Endothelial cell of umbilical vein (primary cell): ENCODE results near the gene SRGAP3. TPM values are rescaled to one million over a fixed set of nuclear protein-coding genes. Genes with fewer than 3 reads are reported as not detected.

Source experiments
- BruUV-seq: library from RNA; stranded (reverse); fragments of 400-500 nt; replicated peaks from 2 replicates; lab custom pipeline; 2021; lab: Mats Ljungman, UMichigan
- CTCF ChIA-PET: fragments of 300-600, 350-600 bp; sonication (Branson Sonifier 250); formaldehyde crosslinking; loops from one replicate; lab custom pipeline; 2021; ENCODE audit warnings: antibody characterized with exemption, inconsistent platforms; lab: Charles Lee
- POLR2A ChIA-PET: fragments of 300-600, 350-600 bp; sonication (Branson Sonifier 250); formaldehyde crosslinking; loops from one replicate; lab custom pipeline; 2021; ENCODE audit warnings: antibody characterized with exemption, inconsistent platforms; lab: Charles Lee
- DNase-seq: peaks from one replicate; pipeline ENCODE4 v3.0.0-alpha.2; 2011; ENCODE audit warnings: low read depth, low spot score
- FAIRE-seq: peaks from 2 replicates; lab custom pipeline; 2011; peaks lifted over from hg19 to GRCh38; lab: Jason Lieb, UNC
- H2AFZ ChIP-seq: 2 replicates; pipeline ENCODE4 v1.6.0; 2012; ENCODE audit warnings: low read depth, low read length, control low read depth, inconsistent platforms
- H3K27ac ChIP-seq: 2 replicates; pipeline ENCODE4 v1.5.1; 2011; ENCODE audit warnings: low read depth, mild to moderate bottlenecking, control low read depth, low read length, moderate library complexity; ENCODE audit not compliant: insufficient read depth
- H3K27me3 ChIP-seq, 2 experiments: 2 replicates each; pipeline versions ENCODE4 v1.6.0 to v1.6.1; 2011; ENCODE audit warnings: low read length in 2 of 2, mixed read lengths in 1 of 2; ENCODE audit not compliant: control insufficient read depth in 2 of 2, insufficient read depth in 2 of 2
- H3K36me3 ChIP-seq, 2 experiments: 2 replicates in 1 of 2; 3 replicates in 1 of 2; pipeline ENCODE4 v1.5.1; 2011; ENCODE audit warnings: low read length in 2 of 2, mild to moderate bottlenecking in 1 of 2, moderate library complexity in 1 of 2; ENCODE audit not compliant: control insufficient read depth in 2 of 2, insufficient read depth in 2 of 2; ENCODE audit errors: extremely low read depth in 1 of 2
- H3K4me1 ChIP-seq: 3 replicates; pipeline ENCODE4 v1.5.1; 2011; ENCODE audit warnings: mild to moderate bottlenecking, low read length; ENCODE audit not compliant: control insufficient read depth, insufficient read depth; ENCODE audit errors: extremely low read depth
- H3K4me2 ChIP-seq: 2 replicates; pipeline ENCODE4 v1.6.1; 2011; ENCODE audit warnings: low read length, control low read depth, mixed read lengths; ENCODE audit not compliant: insufficient read depth
- H3K4me3 ChIP-seq, 3 experiments: fragments of 200-600 bp in 1 of 3; sonication (generic), shearing (Covaris generic) in 1 of 3; replicated peaks in 1 of 3; 2 replicates each; pipeline ENCODE4 v1.5.1; 2011 to 2016; ENCODE audit warnings: control low read depth in 3 of 3, low read length in 3 of 3, mild to moderate bottlenecking in 2 of 3, inconsistent platforms in 1 of 3, low read depth in 1 of 3, moderate library complexity in 1 of 3; ENCODE audit not compliant: insufficient read depth in 1 of 3
- H3K79me2 ChIP-seq: 2 replicates; pipeline ENCODE4 v1.6.0; 2012; ENCODE audit warnings: low read length, inconsistent platforms; ENCODE audit not compliant: control insufficient read depth, insufficient read depth
- H3K9ac ChIP-seq: replicated peaks from 2 replicates; pipeline ENCODE3; 2011; ENCODE audit warnings: low read length, control low read depth; ENCODE audit not compliant: insufficient read depth; ENCODE audit errors: extremely low read depth
- H3K9me1 ChIP-seq: replicated peaks from 3 replicates; pipeline ENCODE4 v1.6.0; 2011; ENCODE audit warnings: mild to moderate bottlenecking, low read length; ENCODE audit not compliant: control insufficient read depth, insufficient read depth; ENCODE audit errors: extremely low read depth
- H3K9me3 ChIP-seq: replicated peaks from 2 replicates; pipeline ENCODE4 v1.5.1; 2012; ENCODE audit warnings: low read length, inconsistent platforms; ENCODE audit not compliant: control insufficient read depth, insufficient read depth
- H4K20me1 ChIP-seq: replicated peaks from 2 replicates; pipeline ENCODE3; 2011; ENCODE audit warnings: mild to moderate bottlenecking, low read length; ENCODE audit not compliant: control insufficient read depth, insufficient read depth; ENCODE audit errors: extremely low read depth
- CTCF ChIP-seq, 2 donors: IDR thresholded peaks; 1 replicate in 1 of 2; 2 replicates in 1 of 2; pipeline ENCODE4 v1.5.1; 2011; ENCODE audit warnings: low read length in 2 of 2, mild to moderate bottlenecking in 2 of 2, moderate library complexity in 2 of 2, control low read depth in 1 of 2, inconsistent platforms in 1 of 2, low read depth in 1 of 2; ENCODE audit not compliant: insufficient read depth in 1 of 2; ENCODE audit errors: extremely low read depth in 1 of 2
- FOS ChIP-seq: IDR thresholded peaks from 2 replicates; pipeline ENCODE4 v1.6.1; 2011; ENCODE audit warnings: mild to moderate bottlenecking, low read length, moderate library complexity, borderline replicate concordance; ENCODE audit not compliant: insufficient read depth
- GATA2 ChIP-seq: IDR thresholded peaks from 2 replicates; pipeline ENCODE4 v1.7.0; 2011; ENCODE audit warnings: low read depth, mild to moderate bottlenecking, moderate library complexity, mixed read lengths, low read length; ENCODE audit not compliant: insufficient read length, insufficient read depth
- MYC ChIP-seq: IDR thresholded peaks from one replicate; pipeline ENCODE4 v1.6.1; 2011; ENCODE audit warnings: mild to moderate bottlenecking, low read depth, low read length
- POLR2AphosphoS5 ChIP-seq: IDR thresholded peaks from 2 replicates; pipeline ENCODE4 v1.6.1; 2012; ENCODE audit warnings: low read depth, mild to moderate bottlenecking, control low read depth, low read length, moderate library complexity; ENCODE audit not compliant: insufficient read depth
- dilution Hi-C: fragments of 300-500 bp; cut with MboI; formaldehyde crosslinking; loops from one replicate; pipeline ENCODE4 v1.15.0; 2019; ENCODE audit warnings: low sequenced_read_pairs; ENCODE audit not compliant: extremely low pct_ligation_motif_present
- intact Hi-C: fragments of 100-400 bp; cut with micrococcal nuclease; formaldehyde crosslinking; loops from one replicate; pipeline ENCODE4 v1.10.0; 2022
- polyA plus RNA-seq, 4 experiments: library from polyadenylated mRNA; depleted of rRNA in 3 of 4; stranded (reverse) in 3 of 4; unstranded in 1 of 4; fragments of >200 nt; gene quantifications; 2 replicates each; pipeline versions ENCODE4 v1.2.1 to v1.2.3, GENCODE V29; 2011 to 2012; ENCODE audit warnings: missing spikeins in 1 of 4
- total RNA-seq: library from RNA; stranded (reverse); gene quantifications from 2 replicates; pipeline ENCODE4 v1.2.3, GENCODE V29; 2021

Gene SRGAP3
- total and polyA plus RNA-seq, 2 donors (not counting 3 experiments of a cell fraction or from before 2014, with no cell fraction given), result 0.06 TPM; not detected in 1

- dilution Hi-C loops, result no loop called here
- Histone ChIP-seq H3K4me1 (no peaks in the 10 kb centered on the region), H3K36me3 (no peaks in the 10 kb centered on the region), H3K9me3 (no peaks in the 10 kb centered on the region), H3K9me1 (no peaks in the 10 kb centered on the region), H4K20me1 (no peaks in the 10 kb centered on the region), H3K4me2 (no peak overlapping the region), H3K79me2 (no peaks in the 10 kb centered on the region), H2AFZ (no peak overlapping the region), H3K27ac (no peak overlapping the region), H3K27me3 (peaks cover 3 to 15% of the 10 kb centered on the region in 2 experiments), H3K9ac (no peak overlapping the region), H3K4me3 (no peak overlapping the region)
- DNase-seq (no peak), FAIRE-seq (no peak)
- TF ChIP-seq GATA2 (no peak), POLR2AphosphoS5 (no peak), MYC (no peak), CTCF (IDR thresholded peaks at IDR 0.05; ENCODE audit: extremely low read depth in 1 of 2, insufficient read depth in 1 of 2, low read depth in 1 of 2, low read length in 2 of 2) (no peak), FOS (no peak)
- intact Hi-C loops, result no loop called here
- no TSS peak for BruUV-seq
- ChIA-PET CTCF (no interaction called here), POLR2A (no interaction called here)
These were observed 112.5 kb downstream of the SRGAP3 start for GRCh38 chr3:9136746-9137465.
